Spleen (tissue), 11 donors: ENCODE measurements around the gene CTBS. TPM values are rescaled to one million over a fixed set of nuclear protein-coding genes. Genes with fewer than 3 reads are reported as not detected.

Experiments
- DNase-seq: peaks from one replicate; pipeline ENCODE4 v3.0.0-alpha.2; 2020
- H3K27ac ChIP-seq, 8 donors: fragments of 200-600 bp; sonication (generic) in 7 of 8; 1 replicate in 4 of 8; 2 replicates in 4 of 8; pipeline versions ENCODE4 v1.5.0 to v1.8.0; 2016 to 2021; ENCODE audit warnings: inconsistent platforms in 4 of 8, mild to moderate bottlenecking in 4 of 8, moderate library complexity in 1 of 8
- H3K27me3 ChIP-seq, 7 donors: fragments of 200-600 bp; sonication (generic) in 6 of 7; replicated peaks in 1 of 7; 1 replicate in 4 of 7; 2 replicates in 3 of 7; pipeline versions ENCODE4 v1.5.0 to v1.8.0; 2016 to 2021; ENCODE audit warnings: inconsistent platforms in 3 of 7, mild to moderate bottlenecking in 1 of 7
- H3K36me3 ChIP-seq, 6 donors: fragments of 200-600 bp; sonication (generic) in 5 of 6; 1 replicate in 4 of 6; 2 replicates in 2 of 6; pipeline versions ENCODE4 v1.5.0 to v1.8.0; 2016 to 2021; ENCODE audit warnings: inconsistent platforms in 2 of 6
- H3K4me1 ChIP-seq, 6 donors: fragments of 200-600 bp; sonication (generic) in 5 of 6; 1 replicate in 3 of 6; 2 replicates in 3 of 6; pipeline versions ENCODE4 v1.5.0 to v1.8.0; 2016 to 2021; ENCODE audit warnings: inconsistent platforms in 3 of 6
- H3K4me3 ChIP-seq, 8 donors: fragments of 200-600 bp; sonication (generic) in 7 of 8; 1 replicate in 4 of 8; 2 replicates in 4 of 8; pipeline versions ENCODE4 v1.5.0 to v1.8.0; 2016 to 2021; ENCODE audit warnings: inconsistent platforms in 4 of 8, mild to moderate bottlenecking in 4 of 8, moderate library complexity in 2 of 8
- H3K9me3 ChIP-seq, 8 donors: fragments of 200-600 bp; sonication (generic) in 7 of 8; 1 replicate in 4 of 8; 2 replicates in 4 of 8; pipeline versions ENCODE4 v1.5.0 to v1.8.0; 2016 to 2021; ENCODE audit warnings: inconsistent platforms in 4 of 8
- POLR2A ChIP-seq, 3 donors: fragments of 450-650 bp; IDR thresholded peaks; one replicate each; pipeline ENCODE4 v1.5.1; 2017; ENCODE audit warnings: antibody characterized with exemption in 3 of 3, mild to moderate bottlenecking in 1 of 3
- POLR2AphosphoS5 ChIP-seq, 3 donors: sonication (generic); formaldehyde crosslinking; IDR thresholded peaks; one replicate each; pipeline ENCODE4 v1.5.1; 2017; ENCODE audit warnings: antibody characterized with exemption in 3 of 3
- WGBS, 5 donors: extraction: QIAGEN DNeasy Blood & Tissue Kit in 3 of 5; methylation state at CpG; one replicate each; pipeline versions ENCODE4 v1.1.5 to v1.1.7; 2013 to 2018; 5-methylcytosine and 5-hydroxymethylcytosine counted together
- intact Hi-C: fragments of 100-400 bp; cut with DNase I; formaldehyde crosslinking; loops from one replicate; pipeline ENCODE4 v1.15.0; 2023; ENCODE audit warnings: low total_unique reads
- polyA plus RNA-seq, 3 donors: library from polyadenylated mRNA; stranded (reverse); fragments of 200-250 nt; gene quantifications; one replicate each; pipeline ENCODE4 v1.2.1, GENCODE V29; 2013
- total RNA-seq, 7 donors: library from RNA; depleted of rRNA in 3 of 7; stranded (reverse); fragments of >200 nt in 3 of 7; fragmentation: NEBNext Ultra II Directional in 4 of 7; extraction: Animal tissue kit (Norgen Biotek cat#: 25700) in 4 of 7; gene quantifications; one replicate each; pipeline versions ENCODE4 v1.1.0 to v1.2.1, GENCODE V29; 2016 to 2021
- TF ChIP-seq, protein P1 (sequence below), 11 experiments: fragments of 200-600 bp in 7 of 11; fragments of 450-650 bp in 4 of 11; sonication (generic) in 4 of 11; IDR thresholded peaks in 8 of 11; conservative IDR thresholded peaks in 3 of 11; 1 replicate in 7 of 11; 2 replicates in 4 of 11; pipeline versions ENCODE4 v1.4.0 to v1.8.0; 2016 to 2021; ENCODE audit warnings: antibody characterized with exemption in 11 of 11, inconsistent platforms in 4 of 11, mild to moderate bottlenecking in 1 of 11
- donor health status: healthy with polysubstance abuse.
- donor health status: DM: no; HTN: no; CAD: no; lungs with moderate emphysema.
- donor health status: DM: no; HTN: no; CAD: no.
- donor health status: Bipolar disorder and iron deficiency.
- donor health status: healthy.
- donor health status: DM: no; HTN: no; CAD: no.
- donor health status: DM: yes; HTN: yes; CAD: no.

CTBS gene
- total and polyA plus RNA-seq, 10 donors, result 7.0 to 43.3 (median 34.8) TPM

DNA sequence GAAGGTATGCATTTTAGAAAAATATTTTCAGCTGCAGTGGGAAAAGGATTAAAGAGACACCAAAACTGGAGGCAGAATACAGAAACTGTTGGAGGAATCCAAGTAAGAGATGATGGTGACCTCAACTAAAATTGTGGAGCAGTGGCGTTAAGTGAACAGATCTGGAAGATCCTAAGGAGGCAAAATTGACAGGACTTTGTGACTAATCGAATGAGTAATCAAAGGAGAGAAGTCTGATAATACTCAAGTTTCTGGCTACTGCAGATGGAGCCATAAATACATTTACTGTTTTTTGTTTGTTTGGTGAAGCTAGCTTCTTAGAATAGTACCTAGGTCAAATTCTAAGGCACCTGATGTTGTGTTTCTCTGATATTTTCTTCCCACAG is 3.1 kb downstream of the CTBS start:
- Histone ChIP-seq H3K4me3 (no peak overlapping the region), H3K27me3 (no peaks in the 10 kb centered on the region), H3K4me1 (peaks cover 14 to 77% (median 33%) of the 10 kb centered on the region in 6 donors), H3K9me3 (no peaks in the 10 kb centered on the region), H3K36me3 (peaks cover 0 to 49% (median 19%) of the 10 kb centered on the region in 6 donors), H3K27ac (no peak overlapping the region)
- TF ChIP-seq, protein P1, sequence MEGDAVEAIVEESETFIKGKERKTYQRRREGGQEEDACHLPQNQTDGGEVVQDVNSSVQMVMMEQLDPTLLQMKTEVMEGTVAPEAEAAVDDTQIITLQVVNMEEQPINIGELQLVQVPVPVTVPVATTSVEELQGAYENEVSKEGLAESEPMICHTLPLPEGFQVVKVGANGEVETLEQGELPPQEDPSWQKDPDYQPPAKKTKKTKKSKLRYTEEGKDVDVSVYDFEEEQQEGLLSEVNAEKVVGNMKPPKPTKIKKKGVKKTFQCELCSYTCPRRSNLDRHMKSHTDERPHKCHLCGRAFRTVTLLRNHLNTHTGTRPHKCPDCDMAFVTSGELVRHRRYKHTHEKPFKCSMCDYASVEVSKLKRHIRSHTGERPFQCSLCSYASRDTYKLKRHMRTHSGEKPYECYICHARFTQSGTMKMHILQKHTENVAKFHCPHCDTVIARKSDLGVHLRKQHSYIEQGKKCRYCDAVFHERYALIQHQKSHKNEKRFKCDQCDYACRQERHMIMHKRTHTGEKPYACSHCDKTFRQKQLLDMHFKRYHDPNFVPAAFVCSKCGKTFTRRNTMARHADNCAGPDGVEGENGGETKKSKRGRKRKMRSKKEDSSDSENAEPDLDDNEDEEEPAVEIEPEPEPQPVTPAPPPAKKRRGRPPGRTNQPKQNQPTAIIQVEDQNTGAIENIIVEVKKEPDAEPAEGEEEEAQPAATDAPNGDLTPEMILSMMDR (IDR thresholded peaks at IDR 0.05 in 8 of 11, conservative IDR thresholded peaks at IDR 0.05 in 3 of 11), result no peak
- no peak for TF ChIP-seq POLR2A (IDR thresholded peaks at IDR 0.05)
- no peak for TF ChIP-seq POLR2AphosphoS5 (IDR thresholded peaks at IDR 0.05)
- whole genome bisulfite sequencing, 5 donors, result 94 to 99% (median 96%) methylated on average over 2 of the region's 2 CpGs
- intact Hi-C loops, result no loop called here
- no peak for DNase-seq

- Histone ChIP-seq H3K36me3 (peaks cover 0 to 54% (median 19%) of the 10 kb centered on the region in 6 donors), H3K4me3 (no peak overlapping the region), H3K9me3 (no peaks in the 10 kb centered on the region), H3K27me3 (no peaks in the 10 kb centered on the region), H3K27ac (no peak overlapping the region), H3K4me1 (peaks cover 14 to 80% (median 34%) of the 10 kb centered on the region in 6 donors)
- intact Hi-C loops, result no loop called here
- 84 to 91% (median 90%) methylated on average over 7 of the region's 7 CpGs for WGBS, 5 donors
- TF ChIP-seq, protein P1 (IDR thresholded peaks at IDR 0.05 in 8 of 11, conservative IDR thresholded peaks at IDR 0.05 in 3 of 11), result no peak
- TF ChIP-seq POLR2AphosphoS5 (IDR thresholded peaks at IDR 0.05), result no peak
- TF ChIP-seq POLR2A (IDR thresholded peaks at IDR 0.05), result no peak
- no peak for DNase-seq
Observed at GRCh38 chr1:84570436-84571149, 3.6 kb downstream of the CTBS start.

DNA sequence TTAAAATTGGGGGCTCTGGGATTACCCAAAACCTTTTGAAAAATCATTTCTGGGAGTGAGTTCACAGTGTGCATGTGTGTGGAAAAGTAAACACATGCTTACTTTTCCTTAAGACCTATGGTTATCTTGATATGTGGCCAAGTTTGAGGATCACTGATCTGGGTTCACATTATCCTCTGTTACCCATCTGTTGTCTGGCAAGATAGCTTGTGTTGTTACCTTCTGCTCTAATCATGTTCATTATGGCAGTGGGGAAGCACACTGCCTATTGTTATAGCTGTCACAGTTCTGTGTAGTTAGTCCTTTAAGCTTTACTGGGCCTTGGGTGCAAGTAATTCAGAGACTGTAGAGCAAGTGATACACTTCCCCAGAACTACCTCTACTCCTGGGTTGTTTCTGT is 5.0 kb downstream of the CTBS start:
- peaks cover 14 to 68% (median 26%) of the 10 kb centered on the region in 6 donors for H3K4me1 ChIP-seq
- TF ChIP-seq, protein P1 (IDR thresholded peaks at IDR 0.05 in 8 of 11, conservative IDR thresholded peaks at IDR 0.05 in 3 of 11), result no peak
- TF ChIP-seq POLR2AphosphoS5 (IDR thresholded peaks at IDR 0.05) (no peak), POLR2A (IDR thresholded peaks at IDR 0.05) (no peak)
- intact Hi-C loops, result no loop called here
- H3K4me3 ChIP-seq, result no peak overlapping the region
- peaks cover 0 to 68% (median 25%) of the 10 kb centered on the region in 6 donors for H3K36me3 ChIP-seq
- H3K27me3 ChIP-seq, result no peaks in the 10 kb centered on the region
- no peak for DNase-seq
- H3K9me3 ChIP-seq, result no peaks in the 10 kb centered on the region
- no peak overlapping the region for H3K27ac ChIP-seq

DNA sequence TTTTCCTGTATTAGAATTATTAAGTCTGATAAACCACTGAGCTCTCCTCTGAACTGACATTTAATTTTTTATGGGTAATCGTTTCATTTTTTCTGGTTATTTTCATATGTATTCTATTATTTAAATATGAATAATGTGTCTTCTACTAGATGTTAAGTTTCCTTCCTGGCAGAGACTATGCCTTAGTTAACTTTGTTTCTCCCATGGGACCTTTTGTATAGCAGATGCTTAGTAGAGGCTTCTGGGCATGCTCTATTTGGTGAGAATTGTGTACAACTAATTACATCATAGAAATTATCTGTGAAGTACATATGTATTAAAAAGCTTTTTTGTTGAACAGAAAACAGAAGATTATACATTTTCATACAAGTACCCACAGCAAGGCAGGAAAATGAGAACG is 23.4 kb downstream of the CTBS start:
- Histone ChIP-seq H3K9me3 (no peaks in the 10 kb centered on the region), H3K27me3 (no peaks in the 10 kb centered on the region), H3K4me3 (no peak overlapping the region), H3K36me3 (peaks cover 0 to 48% (median 5%) of the 10 kb centered on the region in 6 donors), H3K4me1 (no peaks in the 10 kb centered on the region), H3K27ac (no peak overlapping the region)
- intact Hi-C loops, result no loop called here
- no peak for TF ChIP-seq POLR2AphosphoS5 (IDR thresholded peaks at IDR 0.05)
- TF ChIP-seq POLR2A (IDR thresholded peaks at IDR 0.05), result no peak
- TF ChIP-seq, protein P1 (IDR thresholded peaks at IDR 0.05 in 8 of 11, conservative IDR thresholded peaks at IDR 0.05 in 3 of 11), result no peak
- DNase-seq, result no peak
- 86 to 97% (median 88%) methylated on average over 2 of the region's 2 CpGs for WGBS, 5 donors
